ENCODE measurements around the gene RBKS.

RBKS gene

GRCh38 chr2:27854229-27854862, 35.8 kb downstream of the RBKS start:
- no peak for TF ChIP-seq CTCF (IDR thresholded peaks at IDR 0.05; ENCODE audit: unreplicated experiment in 3 of 3)
- Mint-ChIP-seq H3K9me3 (peaks cover 17% of the 10 kb centered on the region), H3K27me3 (ENCODE audit: low read depth) (no peaks in the 10 kb centered on the region), H3K4me3 (no peak overlapping the region), H3K27ac (no peak overlapping the region), H3K4me1 (peaks cover 6% of the 10 kb centered on the region), H3K36me3 (ENCODE audit: low read depth) (peaks cover 18% of the 10 kb centered on the region)

- peaks cover 6% of the 10 kb centered on the region for H3K4me1 Mint-ChIP-seq
- TF ChIP-seq CTCF (IDR thresholded peaks at IDR 0.05; ENCODE audit: unreplicated experiment in 3 of 3), result no peak
- H3K27me3 Mint-ChIP-seq (ENCODE audit: low read depth), result no peaks in the 10 kb centered on the region
- peaks cover 18% of the 10 kb centered on the region for H3K36me3 Mint-ChIP-seq (ENCODE audit: low read depth)
- peak overlapping the region in 1 of 3 experiments; percentile 68 for H3K27ac Mint-ChIP-seq
- H3K4me3 Mint-ChIP-seq, result no peak overlapping the region
- H3K9me3 Mint-ChIP-seq, result peaks cover 11% of the 10 kb centered on the region
Observed at GRCh38 chr2:27852691-27853090, 37.5 kb downstream of the RBKS start.

GRCh38 chr2:27849558-27850205, 40.5 kb downstream of the RBKS start:
- H3K27ac Mint-ChIP-seq, result no peak overlapping the region
- H3K4me3 Mint-ChIP-seq, result no peak overlapping the region
- no peaks in the 10 kb centered on the region for H3K36me3 Mint-ChIP-seq (ENCODE audit: low read depth)
- no peak for TF ChIP-seq CTCF (IDR thresholded peaks at IDR 0.05; ENCODE audit: unreplicated experiment in 3 of 3)
- no peaks in the 10 kb centered on the region for H3K27me3 Mint-ChIP-seq (ENCODE audit: low read depth)
- H3K4me1 Mint-ChIP-seq, result no peaks in the 10 kb centered on the region
- H3K9me3 Mint-ChIP-seq, result no peaks in the 10 kb centered on the region

- TF ChIP-seq CTCF (IDR thresholded peaks at IDR 0.05; ENCODE audit: unreplicated experiment in 3 of 3), result no peak
- no peaks in the 10 kb centered on the region for H3K9me3 Mint-ChIP-seq
- H3K4me1 Mint-ChIP-seq, result no peaks in the 10 kb centered on the region
- no peak overlapping the region for H3K27ac Mint-ChIP-seq
- no peaks in the 10 kb centered on the region for H3K36me3 Mint-ChIP-seq (ENCODE audit: low read depth)
- no peak overlapping the region for H3K4me3 Mint-ChIP-seq
- no peaks in the 10 kb centered on the region for H3K27me3 Mint-ChIP-seq (ENCODE audit: low read depth)
Observed at GRCh38 chr2:27847333-27847732, 42.9 kb downstream of the RBKS start.

GRCh38 chr2:27844821-27845255, 45.3 kb downstream of the RBKS start:
- no peaks in the 10 kb centered on the region for H3K4me1 Mint-ChIP-seq
- H3K27me3 Mint-ChIP-seq (ENCODE audit: low read depth), result no peaks in the 10 kb centered on the region
- TF ChIP-seq CTCF (IDR thresholded peaks at IDR 0.05; ENCODE audit: unreplicated experiment in 3 of 3), result no peak
- no peak overlapping the region for H3K27ac Mint-ChIP-seq
- no peaks in the 10 kb centered on the region for H3K9me3 Mint-ChIP-seq
- no peak overlapping the region for H3K4me3 Mint-ChIP-seq
- H3K36me3 Mint-ChIP-seq (ENCODE audit: low read depth), result no peaks in the 10 kb centered on the region

GRCh38 chr2:27843992-27844391, 46.2 kb downstream of the RBKS start:
- H3K4me3 Mint-ChIP-seq, result no peak overlapping the region
- no peaks in the 10 kb centered on the region for H3K36me3 Mint-ChIP-seq (ENCODE audit: low read depth)
- H3K27ac Mint-ChIP-seq, result no peak overlapping the region

More at GRCh38 chr2:27843992-27844391, 46.2 kb downstream of the RBKS start:
- H3K4me1 Mint-ChIP-seq, result no peaks in the 10 kb centered on the region
- TF ChIP-seq CTCF (IDR thresholded peaks at IDR 0.05; ENCODE audit: unreplicated experiment in 3 of 3), result no peak
- H3K9me3 Mint-ChIP-seq, result no peaks in the 10 kb centered on the region
- no peaks in the 10 kb centered on the region for H3K27me3 Mint-ChIP-seq (ENCODE audit: low read depth)

Measured in nephron (organoid).